ENCODE measurements around the gene SERPINA5.

- TF ChIP-seq, protein P1, sequence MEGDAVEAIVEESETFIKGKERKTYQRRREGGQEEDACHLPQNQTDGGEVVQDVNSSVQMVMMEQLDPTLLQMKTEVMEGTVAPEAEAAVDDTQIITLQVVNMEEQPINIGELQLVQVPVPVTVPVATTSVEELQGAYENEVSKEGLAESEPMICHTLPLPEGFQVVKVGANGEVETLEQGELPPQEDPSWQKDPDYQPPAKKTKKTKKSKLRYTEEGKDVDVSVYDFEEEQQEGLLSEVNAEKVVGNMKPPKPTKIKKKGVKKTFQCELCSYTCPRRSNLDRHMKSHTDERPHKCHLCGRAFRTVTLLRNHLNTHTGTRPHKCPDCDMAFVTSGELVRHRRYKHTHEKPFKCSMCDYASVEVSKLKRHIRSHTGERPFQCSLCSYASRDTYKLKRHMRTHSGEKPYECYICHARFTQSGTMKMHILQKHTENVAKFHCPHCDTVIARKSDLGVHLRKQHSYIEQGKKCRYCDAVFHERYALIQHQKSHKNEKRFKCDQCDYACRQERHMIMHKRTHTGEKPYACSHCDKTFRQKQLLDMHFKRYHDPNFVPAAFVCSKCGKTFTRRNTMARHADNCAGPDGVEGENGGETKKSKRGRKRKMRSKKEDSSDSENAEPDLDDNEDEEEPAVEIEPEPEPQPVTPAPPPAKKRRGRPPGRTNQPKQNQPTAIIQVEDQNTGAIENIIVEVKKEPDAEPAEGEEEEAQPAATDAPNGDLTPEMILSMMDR (IDR thresholded peaks at IDR 0.05 in 2 of 3, conservative IDR thresholded peaks at IDR 0.05 in 1 of 3; ENCODE audit: control insufficient read depth in 2 of 3, extremely low read depth in 1 of 3, insufficient read depth in 1 of 3, low read depth in 3 of 3, low read length in 3 of 3): no peak
- TF ChIP-seq RCOR1 (conservative IDR thresholded peaks at IDR 0.05; ENCODE audit: low read depth, low read length) (no peak), BRCA1 (IDR thresholded peaks at IDR 0.05; ENCODE audit: low read depth, low read length) (no peak), ATF7 (IDR thresholded peaks at IDR 0.05; ENCODE audit: low read depth) (no peak), EZH2 (IDR thresholded peaks at IDR 0.05; ENCODE audit: borderline replicate concordance, control insufficient read depth, low read depth, low read length) (no peak), POLR2AphosphoS5 (IDR thresholded peaks at IDR 0.05; ENCODE audit: low read length) (no peak), CEBPB (IDR thresholded peaks at IDR 0.05; ENCODE audit: borderline replicate concordance in 1 of 2, low read depth in 2 of 2, low read length in 2 of 2) (no peak), NFIC (IDR thresholded peaks at IDR 0.05; ENCODE audit: low read depth, low read length) (no peak)
- TF ChIP-seq, protein P2, sequence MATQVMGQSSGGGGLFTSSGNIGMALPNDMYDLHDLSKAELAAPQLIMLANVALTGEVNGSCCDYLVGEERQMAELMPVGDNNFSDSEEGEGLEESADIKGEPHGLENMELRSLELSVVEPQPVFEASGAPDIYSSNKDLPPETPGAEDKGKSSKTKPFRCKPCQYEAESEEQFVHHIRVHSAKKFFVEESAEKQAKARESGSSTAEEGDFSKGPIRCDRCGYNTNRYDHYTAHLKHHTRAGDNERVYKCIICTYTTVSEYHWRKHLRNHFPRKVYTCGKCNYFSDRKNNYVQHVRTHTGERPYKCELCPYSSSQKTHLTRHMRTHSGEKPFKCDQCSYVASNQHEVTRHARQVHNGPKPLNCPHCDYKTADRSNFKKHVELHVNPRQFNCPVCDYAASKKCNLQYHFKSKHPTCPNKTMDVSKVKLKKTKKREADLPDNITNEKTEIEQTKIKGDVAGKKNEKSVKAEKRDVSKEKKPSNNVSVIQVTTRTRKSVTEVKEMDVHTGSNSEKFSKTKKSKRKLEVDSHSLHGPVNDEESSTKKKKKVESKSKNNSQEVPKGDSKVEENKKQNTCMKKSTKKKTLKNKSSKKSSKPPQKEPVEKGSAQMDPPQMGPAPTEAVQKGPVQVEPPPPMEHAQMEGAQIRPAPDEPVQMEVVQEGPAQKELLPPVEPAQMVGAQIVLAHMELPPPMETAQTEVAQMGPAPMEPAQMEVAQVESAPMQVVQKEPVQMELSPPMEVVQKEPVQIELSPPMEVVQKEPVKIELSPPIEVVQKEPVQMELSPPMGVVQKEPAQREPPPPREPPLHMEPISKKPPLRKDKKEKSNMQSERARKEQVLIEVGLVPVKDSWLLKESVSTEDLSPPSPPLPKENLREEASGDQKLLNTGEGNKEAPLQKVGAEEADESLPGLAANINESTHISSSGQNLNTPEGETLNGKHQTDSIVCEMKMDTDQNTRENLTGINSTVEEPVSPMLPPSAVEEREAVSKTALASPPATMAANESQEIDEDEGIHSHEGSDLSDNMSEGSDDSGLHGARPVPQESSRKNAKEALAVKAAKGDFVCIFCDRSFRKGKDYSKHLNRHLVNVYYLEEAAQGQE (IDR thresholded peaks at IDR 0.05; ENCODE audit: low read depth, low read length): no peak
- TF ChIP-seq, protein P3, sequence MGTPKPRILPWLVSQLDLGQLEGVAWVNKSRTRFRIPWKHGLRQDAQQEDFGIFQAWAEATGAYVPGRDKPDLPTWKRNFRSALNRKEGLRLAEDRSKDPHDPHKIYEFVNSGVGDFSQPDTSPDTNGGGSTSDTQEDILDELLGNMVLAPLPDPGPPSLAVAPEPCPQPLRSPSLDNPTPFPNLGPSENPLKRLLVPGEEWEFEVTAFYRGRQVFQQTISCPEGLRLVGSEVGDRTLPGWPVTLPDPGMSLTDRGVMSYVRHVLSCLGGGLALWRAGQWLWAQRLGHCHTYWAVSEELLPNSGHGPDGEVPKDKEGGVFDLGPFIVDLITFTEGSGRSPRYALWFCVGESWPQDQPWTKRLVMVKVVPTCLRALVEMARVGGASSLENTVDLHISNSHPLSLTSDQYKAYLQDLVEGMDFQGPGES (IDR thresholded peaks at IDR 0.05): no peak
- TF ChIP-seq, protein P4, sequence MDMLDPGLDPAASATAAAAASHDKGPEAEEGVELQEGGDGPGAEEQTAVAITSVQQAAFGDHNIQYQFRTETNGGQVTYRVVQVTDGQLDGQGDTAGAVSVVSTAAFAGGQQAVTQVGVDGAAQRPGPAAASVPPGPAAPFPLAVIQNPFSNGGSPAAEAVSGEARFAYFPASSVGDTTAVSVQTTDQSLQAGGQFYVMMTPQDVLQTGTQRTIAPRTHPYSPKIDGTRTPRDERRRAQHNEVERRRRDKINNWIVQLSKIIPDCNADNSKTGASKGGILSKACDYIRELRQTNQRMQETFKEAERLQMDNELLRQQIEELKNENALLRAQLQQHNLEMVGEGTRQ (IDR thresholded peaks at IDR 0.05; ENCODE audit: borderline replicate concordance, low read depth, low read length): no peak
These were observed 34.0 kb downstream of the SERPINA5 start for GRCh38 chr14:94615254-94615653.
